ENCODE measurements around the gene GGTA1. TPM values are rescaled to one million over a fixed set of nuclear protein-coding genes. Genes with fewer than 3 reads are reported as not detected.
"Not testable (repeated sequence)": the region's sequence is repeated elsewhere in the genome, so short reads cannot be mapped to it uniquely, and the experiment has no call there.

The GGTA1 gene
- total RNA-seq, 1 donor, result not detected

- Histone ChIP-seq H3K9me3 (ENCODE audit: low read depth, low read length) (no peaks in the 10 kb centered on the region), H3K27me3 (ENCODE audit: insufficient read depth, low read length) (peaks cover 3% of the 10 kb centered on the region), H3K4me2 (ENCODE audit: insufficient read depth, low read length) (no peak overlapping the region), H3K36me3 (ENCODE audit: insufficient read depth, low read length) (no peaks in the 10 kb centered on the region), H4K20me1 (ENCODE audit: insufficient read depth, low read length) (no peaks in the 10 kb centered on the region), H3K27ac (ENCODE audit: low read depth, low read length) (no peak overlapping the region), H3K4me3 (ENCODE audit: insufficient read depth, low read length) (no peak overlapping the region), H2AFZ (ENCODE audit: low read length) (no peak overlapping the region), H3K79me2 (ENCODE audit: insufficient read depth, low read length) (no peaks in the 10 kb centered on the region), H3K4me1 (ENCODE audit: insufficient read depth, low read length) (no peaks in the 10 kb centered on the region)
- TF ChIP-seq CTCF (IDR thresholded peaks at IDR 0.05; ENCODE audit: extremely low read depth, low read depth, low read length), result no peak
- no peak for DNase-seq (ENCODE audit: insufficient read length, low spot score, missing footprints)
Observed at GRCh38 chr9:121518634-121519033, 19.0 kb upstream of the GGTA1 start.

GRCh38 chr9:121513166-121513565 is 13.5 kb upstream of the GGTA1 start:
- not testable (repeated sequence) for H3K36me3 ChIP-seq (ENCODE audit: insufficient read depth, low read length); H3K4me3 ChIP-seq (ENCODE audit: insufficient read depth, low read length); H2AFZ ChIP-seq (ENCODE audit: low read length); H3K4me1 ChIP-seq (ENCODE audit: insufficient read depth, low read length); H4K20me1 ChIP-seq (ENCODE audit: insufficient read depth, low read length); H3K9me3 ChIP-seq (ENCODE audit: low read depth, low read length); H3K27ac ChIP-seq (ENCODE audit: low read depth, low read length); DNase-seq (ENCODE audit: insufficient read length, low spot score, missing footprints); H3K79me2 ChIP-seq (ENCODE audit: insufficient read depth, low read length); H3K27me3 ChIP-seq (ENCODE audit: insufficient read depth, low read length); H3K4me2 ChIP-seq (ENCODE audit: insufficient read depth, low read length)

- H3K4me1 ChIP-seq (ENCODE audit: insufficient read depth, low read length), result no peaks in the 10 kb centered on the region
- H3K27me3 ChIP-seq (ENCODE audit: insufficient read depth, low read length), result peaks cover 5% of the 10 kb centered on the region
- DNase-seq (ENCODE audit: insufficient read length, low spot score, missing footprints), result no peak
- H3K4me2 ChIP-seq (ENCODE audit: insufficient read depth, low read length), result no peak overlapping the region
- no peak for TF ChIP-seq CTCF (IDR thresholded peaks at IDR 0.05; ENCODE audit: extremely low read depth, low read depth, low read length)
- no peak overlapping the region for H2AFZ ChIP-seq (ENCODE audit: low read length)
- no peak overlapping the region for H3K4me3 ChIP-seq (ENCODE audit: insufficient read depth, low read length)
- H3K9me3 ChIP-seq (ENCODE audit: low read depth, low read length), result no peaks in the 10 kb centered on the region
- no peaks in the 10 kb centered on the region for H4K20me1 ChIP-seq (ENCODE audit: insufficient read depth, low read length)
- no peak overlapping the region for H3K27ac ChIP-seq (ENCODE audit: low read depth, low read length)
- no peaks in the 10 kb centered on the region for H3K79me2 ChIP-seq (ENCODE audit: insufficient read depth, low read length)
- no peaks in the 10 kb centered on the region for H3K36me3 ChIP-seq (ENCODE audit: insufficient read depth, low read length)
Observed at GRCh38 chr9:121510766-121511550, 11.3 kb upstream of the GGTA1 start.

- H3K36me3 ChIP-seq (ENCODE audit: insufficient read depth, low read length), result no peaks in the 10 kb centered on the region
Observed at GRCh38 chr9:121509180-121509579, 9.5 kb upstream of the GGTA1 start.

More at GRCh38 chr9:121509180-121509579, 9.5 kb upstream of the GGTA1 start:
- Histone ChIP-seq H3K4me3 (ENCODE audit: insufficient read depth, low read length) (no peak overlapping the region), H3K4me1 (ENCODE audit: insufficient read depth, low read length) (no peaks in the 10 kb centered on the region), H3K4me2 (ENCODE audit: insufficient read depth, low read length) (no peak overlapping the region), H2AFZ (ENCODE audit: low read length) (no peak overlapping the region), H3K27ac (ENCODE audit: low read depth, low read length) (no peak overlapping the region), H4K20me1 (ENCODE audit: insufficient read depth, low read length) (no peaks in the 10 kb centered on the region), H3K27me3 (ENCODE audit: insufficient read depth, low read length) (peaks cover 6% of the 10 kb centered on the region), H3K79me2 (ENCODE audit: insufficient read depth, low read length) (no peaks in the 10 kb centered on the region), H3K9me3 (ENCODE audit: low read depth, low read length) (no peaks in the 10 kb centered on the region)
- TF ChIP-seq CTCF (IDR thresholded peaks at IDR 0.05; ENCODE audit: extremely low read depth, low read depth, low read length), result no peak
- no peak for DNase-seq (ENCODE audit: insufficient read length, low spot score, missing footprints)
